Brain pericyte (primary cell): ENCODE data around the gene RWDD4.
A peak's percentile ranks its signal among the peaks of the same experiment; 100 is the strongest.

Source experiments
- DNase-seq: peaks from one replicate; pipeline ENCODE4 v3.0.0-alpha.2; 2012; ENCODE audit warnings: low read depth, low spot score

RWDD4 gene

GRCh38 chr4:183659029-183659871 lies at the start of gene RWDD4, which contains the start of gene TRAPPC11:
TSS of gene RWDD4 (minus strand) at chr4:183659185. CDS start at chr4:183658952, 233 bp downstream.
TSS of gene TRAPPC11 (plus strand) at chr4:183659293. CDS start at chr4:183663868, 4,575 bp downstream.
- DNase-seq: peak; percentile 96

DNA sequence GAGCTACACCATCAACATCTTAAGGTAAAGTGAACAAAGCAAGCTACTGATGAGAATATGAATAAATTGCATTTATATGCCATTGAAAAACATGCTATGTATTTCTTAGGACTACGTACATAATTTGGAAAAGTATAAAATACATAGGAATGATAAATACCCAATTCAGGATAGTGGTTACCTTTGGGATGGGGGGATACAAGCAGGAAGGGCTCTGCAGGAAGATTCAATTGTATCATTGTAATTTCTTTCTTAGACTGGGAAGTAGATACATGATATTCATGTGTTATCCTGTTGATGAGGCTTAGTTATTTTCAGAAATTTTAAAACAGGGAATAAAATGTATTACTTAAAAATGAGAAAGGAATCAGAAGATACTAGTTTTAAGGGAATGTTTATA lies 43.5 kb upstream of the RWDD4 start:
- no peak for DNase-seq

GRCh38 chr4:183700407-183700806 lies 41.4 kb upstream of the RWDD4 start:
- DNase-seq: no peak

DNA sequence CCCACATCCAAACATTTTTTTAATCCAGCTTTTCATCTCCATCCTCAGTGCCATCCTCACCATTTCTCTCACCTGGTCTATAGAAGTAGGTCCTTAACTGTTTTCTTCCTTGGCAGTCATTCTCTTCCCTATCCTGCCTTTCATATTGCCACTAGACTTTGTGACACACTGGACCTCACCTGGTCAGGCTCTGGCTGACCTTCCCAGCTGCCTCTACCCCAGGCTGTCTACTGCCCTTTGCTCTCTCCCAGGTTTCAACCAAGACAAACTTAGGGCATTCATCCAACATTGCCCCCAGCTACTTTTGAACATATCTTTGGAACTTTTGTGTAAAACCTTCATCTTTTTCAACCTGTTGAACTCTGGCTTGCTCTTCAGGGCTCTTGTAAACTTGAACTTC lies 39.9 kb upstream of the RWDD4 start:
- DNase-seq: no peak

DNA sequence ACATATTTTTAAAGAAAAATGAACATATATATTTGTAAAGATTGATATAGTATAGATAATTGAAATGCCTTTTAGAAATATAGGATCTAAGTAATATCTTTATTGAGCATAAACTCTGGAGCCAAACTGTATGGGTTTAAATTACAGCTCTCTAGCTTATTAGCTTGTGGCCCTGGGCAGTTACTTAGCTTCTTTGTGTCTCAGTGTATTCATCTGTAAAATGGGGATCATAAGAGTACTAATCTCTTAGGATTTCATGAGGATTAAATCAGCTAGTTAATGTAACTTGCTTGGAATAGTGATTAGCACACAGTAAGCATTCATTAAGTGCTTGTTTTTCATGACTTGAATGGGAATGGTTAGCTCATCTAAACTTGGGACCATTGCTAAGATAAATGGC lies 32.9 kb upstream of the RWDD4 start:
- no peak for DNase-seq

DNA sequence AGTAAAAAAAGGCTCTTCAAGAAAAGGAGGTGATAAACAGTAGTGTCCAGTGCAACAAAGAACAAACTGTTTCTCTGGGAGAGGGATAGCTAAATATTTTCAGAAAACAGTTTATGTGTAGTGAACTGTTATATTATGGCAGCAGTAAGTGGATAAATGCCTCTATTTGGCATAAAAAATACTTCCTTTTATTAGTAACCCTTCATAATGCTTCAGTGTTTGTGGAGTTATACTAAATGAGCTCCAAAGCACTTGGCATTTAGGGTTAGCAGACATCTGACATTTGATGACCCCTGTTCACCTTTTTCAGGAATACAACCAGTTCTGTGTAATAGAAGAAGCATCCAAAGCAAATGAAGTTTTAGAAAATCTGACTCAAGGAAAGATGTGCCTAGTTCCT lies 32.0 kb upstream of the RWDD4 start:
- no peak for DNase-seq

- DNase-seq: no peak
These were observed 29.2 kb upstream of the RWDD4 start for GRCh38 chr4:183688216-183688615.

DNA sequence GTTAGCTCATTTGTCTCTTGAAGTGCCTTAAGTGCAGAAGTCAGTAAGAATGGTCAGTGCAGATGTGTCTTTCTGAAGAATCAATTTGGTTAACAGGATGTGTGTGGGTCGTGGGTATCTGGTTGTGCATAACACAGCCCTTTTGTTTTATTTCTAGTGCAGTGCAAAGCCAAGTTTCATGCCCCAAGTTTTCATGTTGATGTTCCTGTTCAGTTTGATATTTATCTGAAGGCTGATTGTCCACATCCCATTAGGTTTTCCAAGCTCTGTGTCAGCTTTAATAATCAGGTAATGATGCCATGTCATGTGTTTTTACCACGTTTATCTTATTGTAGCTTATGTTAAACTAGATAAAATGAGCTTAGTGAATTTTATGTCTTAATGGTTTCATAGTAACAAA lies 27.5 kb upstream of the RWDD4 start:
- DNase-seq: no peak

- DNase-seq: no peak
These were observed 22.1 kb upstream of the RWDD4 start for GRCh38 chr4:183681119-183681518.

DNA sequence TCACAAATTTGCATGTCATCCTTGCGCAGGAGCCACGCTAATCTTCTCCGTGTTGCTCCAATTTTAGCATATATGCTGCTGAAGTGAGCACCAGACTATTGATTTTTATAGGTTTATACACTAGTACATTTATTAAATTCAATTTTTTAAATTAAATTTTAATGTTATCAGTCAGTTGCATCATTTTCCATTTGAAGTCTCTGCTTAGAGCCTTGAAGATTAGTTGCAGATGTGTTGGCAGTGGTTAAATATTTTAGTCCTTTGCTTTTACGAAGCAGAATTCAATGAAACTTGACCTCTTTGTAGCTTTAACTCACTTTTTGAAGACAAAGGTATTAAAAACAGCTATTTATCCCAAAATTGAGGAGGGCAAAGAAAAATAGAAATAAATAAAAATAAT lies 16.6 kb upstream of the RWDD4 start:
- no peak for DNase-seq

- DNase-seq: no peak
These were observed 15.2 kb upstream of the RWDD4 start for GRCh38 chr4:183674153-183674552.

DNA sequence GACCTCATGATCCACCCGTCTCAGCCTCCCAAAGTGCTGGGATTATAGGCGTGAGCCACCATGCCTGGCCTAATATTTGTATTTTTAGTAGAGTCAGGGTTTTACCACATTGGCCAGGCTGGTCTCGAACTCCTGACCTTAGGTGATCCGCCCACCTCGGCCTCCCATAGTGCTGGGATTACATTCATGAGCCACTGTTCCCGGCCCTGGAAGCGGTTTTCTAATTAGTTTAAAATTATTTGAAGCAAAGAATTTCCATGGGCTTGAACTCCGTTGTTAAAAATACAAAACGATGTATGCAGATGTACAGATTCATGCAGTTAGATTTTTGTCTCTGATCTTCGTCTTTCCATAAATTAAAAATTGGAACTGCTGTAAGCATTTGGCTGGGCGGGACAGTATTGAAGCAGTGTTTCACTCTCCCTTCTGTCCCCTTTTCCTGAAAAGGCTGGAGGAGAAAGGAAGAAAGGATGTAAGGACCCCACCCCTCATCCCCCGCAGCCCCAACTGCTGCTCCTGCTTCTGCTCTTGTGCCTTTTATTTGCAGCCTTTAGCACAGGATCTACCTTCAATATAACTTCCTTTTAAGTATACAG lies 12.1 kb upstream of the RWDD4 start:
- no peak for DNase-seq

GRCh38 chr4:183670251-183670650 lies 11.3 kb upstream of the RWDD4 start:
- no peak for DNase-seq

GRCh38 chr4:183666088-183666487 lies 7.1 kb upstream of the RWDD4 start:
- no peak for DNase-seq

- DNase-seq: no peak
These were observed 872 bp upstream of the RWDD4 start for GRCh38 chr4:183659872-183660242.

DNA sequence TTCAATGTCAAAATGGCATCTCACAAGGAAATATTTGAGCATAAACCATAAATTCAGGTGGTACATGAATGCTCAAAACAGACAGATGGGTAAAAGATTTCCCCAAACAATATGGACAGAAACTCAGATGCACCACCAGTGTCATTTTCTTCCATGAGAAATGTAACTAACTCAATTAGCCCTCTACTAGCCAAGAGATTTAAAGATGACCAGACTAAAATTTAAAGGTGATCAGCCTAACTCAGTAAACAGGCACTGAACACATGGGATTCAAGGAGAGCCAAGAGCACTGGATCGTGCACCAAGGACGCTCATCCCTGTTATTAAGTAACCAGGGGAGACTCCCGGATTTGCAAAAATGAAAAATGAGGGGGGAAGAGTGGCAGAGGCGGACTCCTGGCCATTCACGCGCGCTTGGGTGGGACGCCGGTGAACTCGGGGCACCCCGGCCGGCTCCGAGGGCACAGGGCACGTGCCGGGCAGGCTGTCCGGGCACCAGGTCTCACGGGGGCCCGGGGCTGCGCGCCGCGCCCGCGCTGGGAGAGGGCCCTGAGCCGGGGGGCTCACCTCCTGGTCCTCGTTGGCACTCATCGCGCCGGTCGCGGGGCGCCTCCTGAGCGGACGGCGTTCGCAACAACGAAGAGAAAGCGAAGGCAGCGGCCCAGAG lies 490 bp downstream of the RWDD4 start:
- DNase-seq: no peak

DNA sequence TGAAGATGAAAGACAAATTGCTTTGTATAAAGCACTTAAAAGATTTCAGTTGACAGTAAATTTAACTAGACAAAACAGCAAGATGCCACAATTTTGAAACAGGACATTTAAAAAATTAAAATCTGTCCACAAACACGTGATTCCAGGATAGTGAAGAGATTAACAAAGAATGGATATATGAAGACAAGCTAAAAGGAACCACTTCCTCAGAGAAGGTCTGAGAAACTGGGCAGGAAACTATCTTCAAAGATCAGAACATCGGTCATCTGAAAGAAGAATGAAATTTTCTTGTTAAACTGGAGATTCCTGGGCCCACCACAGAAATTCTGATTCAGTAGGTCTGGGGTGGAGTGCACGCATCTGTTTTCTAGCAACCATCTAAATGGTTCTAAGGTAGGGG lies 1.4 kb downstream of the RWDD4 start:
- no peak for DNase-seq

GRCh38 chr4:183645326-183645725 lies 13.7 kb downstream of the RWDD4 start:
- no peak for DNase-seq

GRCh38 chr4:183639291-183639690 lies 19.7 kb downstream of the RWDD4 start:
- DNase-seq: no peak

DNA sequence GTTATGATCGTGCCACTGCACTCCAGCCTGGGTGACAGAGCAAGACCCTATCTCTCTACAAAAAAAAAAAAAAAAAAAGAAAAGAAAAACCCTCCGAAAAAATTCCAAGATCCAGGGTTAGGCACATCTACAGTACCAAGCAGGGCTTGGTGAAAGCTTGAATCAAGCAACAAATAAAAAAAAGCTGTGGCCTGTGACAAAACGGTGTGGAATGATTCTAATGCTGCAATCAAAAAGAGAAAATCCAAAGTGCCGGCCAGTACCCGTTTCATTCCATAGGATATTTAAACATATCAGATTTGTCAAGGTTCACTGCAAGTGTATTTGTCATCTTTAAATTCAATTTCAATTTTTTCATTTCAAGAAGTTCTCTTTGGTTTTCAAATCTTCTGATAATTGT lies 20.5 kb downstream of the RWDD4 start:
- DNase-seq: no peak

GRCh38 chr4:183637461-183637860 lies 21.5 kb downstream of the RWDD4 start:
- DNase-seq: no peak

DNA sequence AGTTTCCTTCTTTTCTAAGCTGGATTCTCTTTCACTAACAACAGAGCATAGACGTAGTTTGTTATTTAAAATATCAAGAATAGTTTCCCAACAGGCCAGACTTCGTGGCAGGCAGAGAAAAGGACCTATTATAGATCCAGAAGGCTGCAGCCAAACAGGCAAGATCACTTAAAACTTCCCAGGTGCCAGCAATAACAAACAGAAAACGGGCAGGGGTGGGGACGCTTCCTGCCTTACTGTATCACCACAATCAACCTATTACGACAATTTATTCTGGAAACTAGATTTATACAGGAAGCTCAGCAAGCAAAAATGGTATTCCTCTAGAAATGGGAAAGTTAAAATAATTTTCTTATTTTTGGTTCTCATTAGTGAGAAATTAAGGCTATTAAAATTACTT lies 22.1 kb downstream of the RWDD4 start:
- DNase-seq: no peak

DNA sequence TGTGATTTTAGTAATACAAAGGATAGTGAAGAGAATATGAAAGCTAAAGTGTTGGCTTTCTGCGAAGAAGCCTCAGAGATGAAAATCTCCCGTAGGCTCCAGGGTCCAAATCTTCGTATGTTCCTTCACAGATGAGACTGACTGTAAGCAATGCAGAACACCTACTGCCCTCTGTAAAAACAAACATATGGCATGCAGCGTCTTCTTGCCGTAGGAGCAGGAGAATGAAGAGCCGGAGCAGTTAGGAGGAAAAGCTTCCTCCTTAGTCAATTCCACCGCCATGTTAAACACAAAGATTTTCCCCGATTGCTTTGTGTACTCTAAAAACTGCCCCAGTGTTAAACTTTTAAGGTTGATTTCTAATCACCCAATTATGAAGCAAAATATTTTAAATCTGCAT lies 22.5 kb downstream of the RWDD4 start:
- no peak for DNase-seq
